GM21529 (cell line): ENCODE results near the gene SIAH1.
"Not testable (repeated sequence)": the region's sequence is repeated elsewhere in the genome, so short reads cannot be mapped to it uniquely, and the experiment has no call there.

ENCODE experiments used
- ATAC-seq: cut with Tn5 transposase; IDR thresholded peaks from one replicate; pipeline ENCODE4 v1.9.1; 2021; ENCODE audit not compliant: unreplicated experiment

Gene SIAH1

DNA sequence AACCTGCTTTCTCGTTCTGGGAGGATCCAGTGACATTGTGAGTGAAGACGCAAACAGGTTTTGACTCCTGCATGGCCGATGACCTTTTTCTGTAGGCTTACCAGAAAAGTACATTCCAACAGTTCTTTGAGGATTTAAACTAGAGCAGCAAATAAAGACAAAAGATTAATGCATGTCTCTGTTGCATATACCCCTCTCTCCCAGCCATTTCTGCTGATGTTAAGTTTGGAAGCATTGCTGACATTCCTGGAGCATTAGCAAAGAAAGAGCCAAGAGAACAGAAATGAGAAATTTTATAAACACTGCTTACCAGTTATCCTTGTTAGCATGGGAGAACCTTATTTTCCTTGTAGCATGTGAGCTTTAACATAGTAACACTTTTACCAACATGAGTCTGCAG lies 49.3 kb downstream of the SIAH1 start:
- no peak for ATAC-seq

DNA sequence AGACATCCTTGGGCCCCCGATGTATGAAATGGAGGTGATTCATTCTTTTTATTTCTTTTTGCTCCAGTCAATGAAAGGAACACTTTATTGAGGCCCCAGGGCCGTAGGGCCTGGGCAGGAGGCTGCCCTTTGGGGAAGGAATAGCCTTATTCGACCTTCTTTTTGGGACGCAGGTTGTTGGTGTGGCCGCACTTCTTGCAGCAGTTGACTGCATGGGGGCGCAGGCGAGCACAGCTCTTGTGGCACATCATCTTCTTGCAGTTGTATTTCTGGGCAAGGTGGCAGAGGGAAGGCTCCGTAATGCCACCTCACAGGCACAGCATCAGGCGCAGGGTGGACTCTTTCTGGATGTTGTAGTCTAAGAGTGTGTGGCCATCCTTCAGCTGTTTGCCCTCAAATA lies 50.9 kb downstream of the SIAH1 start:
- no peak for ATAC-seq

DNA sequence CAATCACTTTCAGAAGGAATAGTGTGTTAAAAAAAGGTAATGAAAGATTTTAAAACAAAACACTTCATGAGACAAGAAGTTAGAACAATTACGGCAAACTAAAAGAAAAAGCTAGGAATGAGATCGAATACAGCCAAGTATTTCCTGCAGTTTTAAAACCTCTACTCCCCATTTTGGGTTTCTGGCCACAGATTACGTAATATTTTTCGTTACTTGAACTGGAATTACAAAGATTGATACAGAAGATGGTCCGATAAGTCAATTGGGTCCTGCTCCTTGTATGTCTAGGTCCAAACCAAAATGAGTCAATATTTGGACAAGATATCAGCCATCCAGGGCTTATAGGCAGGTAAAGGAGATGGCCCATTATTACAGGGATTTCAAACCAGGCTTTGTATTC lies 52.2 kb downstream of the SIAH1 start:
- ATAC-seq = no peak

DNA sequence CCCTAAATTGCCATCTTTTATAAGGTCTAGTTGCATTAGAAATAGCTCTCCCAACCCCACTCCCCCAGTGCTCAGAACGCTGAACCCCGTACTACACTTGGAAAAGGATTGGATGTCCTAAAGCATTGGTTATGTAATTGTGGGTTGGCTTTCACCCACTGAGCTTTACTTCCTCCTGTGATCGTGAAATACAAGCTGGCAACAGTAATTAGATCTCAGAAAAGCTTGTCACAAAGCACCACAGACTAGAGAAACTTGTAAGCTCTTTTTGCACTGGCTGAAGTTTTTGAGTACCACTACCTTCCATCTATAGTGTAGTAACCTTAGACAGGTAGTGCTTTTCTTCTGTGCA lies 54.4 kb downstream of the SIAH1 start:
- no peak for ATAC-seq

- no peak for ATAC-seq
Observed at GRCh38 chr16:48330189-48330840, 54.9 kb downstream of the SIAH1 start.

GRCh38 chr16:48329138-48329537 lies 56.1 kb downstream of the SIAH1 start:
- ATAC-seq = no peak

- no peak for ATAC-seq
Observed at GRCh38 chr16:48326915-48327314, 58.3 kb downstream of the SIAH1 start.

GRCh38 chr16:48323783-48324775 lies 61.1 kb downstream of the SIAH1 start:
- no peak for ATAC-seq

DNA sequence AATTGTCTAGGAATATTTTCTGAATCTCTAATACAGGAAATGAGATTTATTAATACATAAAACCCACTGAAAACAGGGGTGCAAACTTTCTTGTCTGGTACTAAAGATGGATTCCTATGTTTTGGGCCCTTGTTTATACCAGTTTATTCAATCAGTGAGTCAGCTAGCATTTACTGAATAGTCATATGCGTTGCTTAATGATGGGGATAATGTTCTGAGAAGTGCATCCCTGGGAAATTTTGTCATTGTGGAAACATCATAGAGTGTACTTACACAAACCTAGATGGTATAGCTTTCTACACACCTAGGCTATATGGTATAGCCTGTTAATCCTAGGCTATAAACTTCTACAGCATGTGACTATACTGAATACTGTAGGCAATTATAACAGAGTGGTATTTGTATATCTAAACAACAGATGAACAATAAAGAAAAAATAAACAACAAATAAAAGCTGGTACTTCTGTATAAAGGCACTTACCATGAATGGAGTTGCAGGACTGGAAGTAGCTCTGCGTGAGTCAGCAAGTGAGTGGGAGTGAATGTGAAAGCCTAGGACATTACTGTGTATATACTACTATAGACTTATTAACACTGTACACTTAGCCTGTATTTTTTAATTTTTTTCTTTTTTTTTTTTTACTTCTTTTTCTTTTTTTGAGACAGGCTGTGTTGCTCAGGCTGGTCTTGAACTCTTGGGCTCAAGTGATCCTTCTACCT lies 63.7 kb downstream of the SIAH1 start:
- no peak for ATAC-seq

GRCh38 chr16:48318630-48319029 lies 66.6 kb downstream of the SIAH1 start:
- no peak for ATAC-seq

- no peak for ATAC-seq
Observed at GRCh38 chr16:48317614-48318315, 67.4 kb downstream of the SIAH1 start.

GRCh38 chr16:48317026-48317425 lies 68.2 kb downstream of the SIAH1 start:
- ATAC-seq = no peak

DNA sequence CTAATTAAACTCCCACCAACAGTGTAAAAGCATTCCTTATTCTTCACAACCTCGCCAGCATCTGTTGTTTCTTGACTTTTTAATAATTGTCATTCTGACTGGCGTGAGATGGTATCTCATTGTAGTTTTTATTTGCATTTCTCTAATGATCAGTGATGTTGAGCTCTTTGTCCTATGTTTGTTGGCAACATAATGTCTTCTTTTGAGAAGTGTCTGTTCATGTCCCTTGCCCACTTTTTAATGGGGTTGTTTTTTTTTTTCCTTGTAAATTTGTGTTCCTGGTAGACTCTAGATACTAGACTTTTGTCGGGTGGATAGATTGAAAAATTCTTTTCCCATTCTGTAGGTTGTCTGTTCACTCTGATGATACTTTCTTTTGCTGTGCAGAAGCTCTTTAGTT lies 71.3 kb downstream of the SIAH1 start:
- not testable (repeated sequence) for ATAC-seq

- no peak for ATAC-seq
Observed at GRCh38 chr16:48310908-48311641, 74.1 kb downstream of the SIAH1 start.
